ENCODE data around the gene RGS3.

RGS3 gene

GRCh38 chr9:113449376-113449775 is 14.2 kb upstream of the RGS3 start:
- no peak for DNase-seq (ENCODE audit: low read depth)
- H3K4me3 ChIP-seq (ENCODE audit: low read depth, low read length), result no peak overlapping the region
- TF ChIP-seq CTCF (conservative IDR thresholded peaks at IDR 0.05; ENCODE audit: low read depth, low read length), result no peak

GRCh38 chr9:113452113-113452605 is 11.4 kb upstream of the RGS3 start:
- no peak for DNase-seq (ENCODE audit: low read depth)
- TF ChIP-seq CTCF (conservative IDR thresholded peaks at IDR 0.05; ENCODE audit: low read depth, low read length), result no peak
- no peak overlapping the region for H3K4me3 ChIP-seq (ENCODE audit: low read depth, low read length)

GRCh38 chr9:113454914-113455761 is 8.4 kb upstream of the RGS3 start:
- TF ChIP-seq CTCF (conservative IDR thresholded peaks at IDR 0.05; ENCODE audit: low read depth, low read length), result no peak
- H3K4me3 ChIP-seq (ENCODE audit: low read depth, low read length), result no peak overlapping the region
- DNase-seq (ENCODE audit: low read depth), result peak; percentile 91

GRCh38 chr9:113456235-113456634 is 7.3 kb upstream of the RGS3 start:
- peak; percentile 53 for DNase-seq (ENCODE audit: low read depth)
- TF ChIP-seq CTCF (conservative IDR thresholded peaks at IDR 0.05; ENCODE audit: low read depth, low read length), result no peak
- no peak overlapping the region for H3K4me3 ChIP-seq (ENCODE audit: low read depth, low read length)

- TF ChIP-seq CTCF (conservative IDR thresholded peaks at IDR 0.05; ENCODE audit: low read depth, low read length), result no peak
- no peak overlapping the region for H3K4me3 ChIP-seq (ENCODE audit: low read depth, low read length)
- no peak for DNase-seq (ENCODE audit: low read depth)
Observed at GRCh38 chr9:113461285-113461684, 2.2 kb upstream of the RGS3 start.

GRCh38 chr9:113461943-113462342 is 1.6 kb upstream of the RGS3 start:
- TF ChIP-seq CTCF (conservative IDR thresholded peaks at IDR 0.05; ENCODE audit: low read depth, low read length), result no peak
- H3K4me3 ChIP-seq (ENCODE audit: low read depth, low read length), result no peak overlapping the region
- DNase-seq (ENCODE audit: low read depth), result no peak

All from choroid plexus epithelial cell (primary cell).